GM12878 (cell line): ENCODE measurements around the gene MALRD1. TPM values are rescaled to one million over a fixed set of nuclear protein-coding genes. Genes with fewer than 3 reads are reported as not detected.

Experiments used
- ATAC-seq: fragments of 200-7000 bp; cut with Tn5 transposase; 3 replicates; pipeline ENCODE4 v1.9.1; 2020; ENCODE audit warnings: mild to moderate bottlenecking, moderate library complexity
- Bru-seq: library from RNA; stranded (reverse); fragments of 400-500 nt; gene quantifications from one replicate; lab custom pipeline; 2021; lab: Mats Ljungman, UMichigan
- BruChase-seq, 2 experiments: library from RNA; stranded (reverse); fragments of 400-500 nt; gene quantifications; one replicate each; lab custom pipeline; 2021; lab: Mats Ljungman, UMichigan
- BruUV-seq: library from RNA; stranded (reverse); fragments of 400-500 nt; replicated peaks from 2 replicates; lab custom pipeline; 2021; lab: Mats Ljungman, UMichigan
- CTCF ChIA-PET: fragments of 300-600 bp; sonication (Branson Sonifier 250); formaldehyde crosslinking; extraction: SDS; loops from one replicate; lab custom pipeline; 2021; ENCODE audit warnings: inconsistent platforms; lab: Yijun Ruan, JAX
- POLR2A ChIA-PET: fragments of 350-600 bp; formaldehyde crosslinking; extraction: SDS; loops from one replicate; lab custom pipeline; 2021; ENCODE audit warnings: inconsistent platforms; lab: Charles Lee
- RAD21 ChIA-PET: fragments of 300-600 bp; sonication (Branson Sonifier 250); formaldehyde crosslinking; loops from one replicate; lab custom pipeline; 2023; ENCODE audit warnings: antibody characterized with exemption; ENCODE audit not compliant: unreplicated experiment; lab: Charles Lee
- SMC1A ChIA-PET: fragments of 300-600 bp; sonication (Branson Sonifier 250); formaldehyde crosslinking; loops from one replicate; lab custom pipeline; 2023; ENCODE audit not compliant: unreplicated experiment, uncharacterized antibody; lab: Charles Lee
- DNase-seq: peaks from one replicate; pipeline ENCODE4 v3.0.0-alpha.2; 2011; ENCODE audit warnings: low read depth, low spot score
- FAIRE-seq: peaks from 3 replicates; lab custom pipeline; 2011; peaks lifted over from hg19 to GRCh38; lab: Jason Lieb, UNC
- H2AFZ ChIP-seq: 2 replicates; pipeline ENCODE4 v1.6.0; 2011; ENCODE audit warnings: low read depth, low read length, control low read depth; ENCODE audit not compliant: control insufficient read depth
- H3K27ac ChIP-seq: 2 replicates; pipeline ENCODE4 v1.5.1; 2011; ENCODE audit warnings: control low read depth; ENCODE audit not compliant: control insufficient read depth, insufficient read depth
- H3K27me3 ChIP-seq, 2 experiments: replicated peaks in 1 of 2; 2 replicates each; pipeline versions ENCODE4 v1.6.0 to v1.6.1; 2011; ENCODE audit warnings: low read length in 1 of 2; ENCODE audit not compliant: control insufficient read depth in 2 of 2, insufficient read depth in 2 of 2
- H3K36me3 ChIP-seq, 2 experiments: 2 replicates each; pipeline ENCODE4 v1.5.1; 2011; ENCODE audit warnings: low read length in 1 of 2; ENCODE audit not compliant: control insufficient read depth in 2 of 2, insufficient read depth in 2 of 2
- H3K4me1 ChIP-seq: 2 replicates; pipeline ENCODE4 v1.6.1; 2011; ENCODE audit warnings: mild to moderate bottlenecking, low read length, moderate library complexity, mixed read lengths; ENCODE audit not compliant: control insufficient read depth, insufficient read depth
- H3K4me2 ChIP-seq: 2 replicates; pipeline ENCODE4 v1.6.0; 2011; ENCODE audit warnings: control low read depth; ENCODE audit not compliant: control insufficient read depth, insufficient read depth
- H3K4me3 ChIP-seq: fragments of 200-600 bp; sonication (generic); 2 replicates; pipeline ENCODE4 v1.5.1; 2016
- H3K79me2 ChIP-seq: 2 replicates; pipeline ENCODE4 v1.6.0; 2011; ENCODE audit warnings: low read length; ENCODE audit not compliant: control insufficient read depth, insufficient read depth
- H3K9ac ChIP-seq: 2 replicates; pipeline ENCODE4 v1.8.0; 2011; ENCODE audit warnings: low read length, control low read depth, mixed read lengths; ENCODE audit not compliant: control insufficient read depth, insufficient read depth
- H3K9me3 ChIP-seq: replicated peaks from 3 replicates; pipeline ENCODE4 v1.5.1; 2011; ENCODE audit warnings: mild to moderate bottlenecking, low read length; ENCODE audit not compliant: control insufficient read depth, insufficient read depth
- H4K20me1 ChIP-seq: 2 replicates; pipeline ENCODE4 v1.6.0; 2011; ENCODE audit not compliant: control insufficient read depth, insufficient read depth
- EGR1 ChIP-seq, 2 experiments: IDR thresholded peaks; 1 replicate in 1 of 2; 2 replicates in 1 of 2; pipeline ENCODE4 v1.6.1; 2011 to 2012; ENCODE audit warnings: low read depth in 2 of 2, low read length in 2 of 2, borderline replicate concordance in 1 of 2, mild to moderate bottlenecking in 1 of 2, moderate library complexity in 1 of 2
- GATAD2B ChIP-seq: fragments of 450-650 bp; conservative IDR thresholded peaks from 2 replicates; pipeline ENCODE4 v1.6.1; 2017; ENCODE audit warnings: low read depth, mild to moderate bottlenecking, moderate library complexity
- JUND ChIP-seq: IDR thresholded peaks from 2 replicates; pipeline ENCODE4 v1.6.1; 2012; ENCODE audit warnings: low read depth, mild to moderate bottlenecking, low read length, improper control_type of control experiment, moderate library complexity
- NBN ChIP-seq: fragments of 450-650 bp; IDR thresholded peaks from 2 replicates; pipeline ENCODE4 v1.6.1; 2016
- PML ChIP-seq: IDR thresholded peaks from 2 replicates; pipeline ENCODE4 v1.6.1; 2012; ENCODE audit warnings: low read length, inconsistent platforms
- RB1 ChIP-seq: fragments of 450-650 bp; formaldehyde crosslinking; IDR thresholded peaks from 2 replicates; pipeline ENCODE4 v1.6.1; 2017; ENCODE audit warnings: mild to moderate bottlenecking, borderline replicate concordance
- SMAD1 ChIP-seq: fragments of 450-650 bp; IDR thresholded peaks from 2 replicates; pipeline ENCODE4 v1.6.1; 2018; ENCODE audit warnings: mild to moderate bottlenecking, low read depth; ENCODE audit not compliant: partially characterized antibody
- SMAD5 ChIP-seq: IDR thresholded peaks from 2 replicates; pipeline ENCODE4 v1.6.1; 2016; ENCODE audit warnings: antibody characterized with exemption, low read depth
- SRF ChIP-seq, 2 experiments: IDR thresholded peaks; 2 replicates each; pipeline ENCODE4 v1.6.1; 2011; ENCODE audit warnings: low read depth in 2 of 2, low read length in 2 of 2, mild to moderate bottlenecking in 1 of 2, moderate library complexity in 1 of 2
- STAT3 ChIP-seq: IDR thresholded peaks from 2 replicates; pipeline ENCODE4 v1.6.1; 2011; ENCODE audit warnings: low read depth, low read length, improper control_type of control experiment
- WRNIP1 ChIP-seq: IDR thresholded peaks from 2 replicates; pipeline ENCODE4 v1.6.1; 2011; ENCODE audit warnings: low read depth, low read length, improper control_type of control experiment, borderline replicate concordance
- ZNF217 ChIP-seq: fragments of 450-650 bp; IDR thresholded peaks from 2 replicates; pipeline ENCODE4 v1.6.1; 2017; ENCODE audit warnings: antibody characterized with exemption, mild to moderate bottlenecking
- ZNF274 ChIP-seq: IDR thresholded peaks from one replicate; pipeline ENCODE4 v1.8.0; 2011; ENCODE audit not compliant: insufficient read length, insufficient read depth
- ZNF622 ChIP-seq: fragments of 450-650 bp; IDR thresholded peaks from 2 replicates; pipeline ENCODE4 v1.6.1; 2017; ENCODE audit warnings: mild to moderate bottlenecking, inconsistent platforms
- WGBS: methylation state at CpG from one replicate; pipeline ENCODE4 v1.1.6; 2016; ENCODE audit warnings: low lambda C conversion rate; ENCODE audit not compliant: insufficient replicate concordance, insufficient coverage; ENCODE audit errors: missing lambda C conversion rate; 5-methylcytosine and 5-hydroxymethylcytosine counted together
- in situ Hi-C: fragments of 300-500 bp; cut with MboI; formaldehyde crosslinking; loops from 9 replicates; pipeline ENCODE4 v1.14.3; 2018; ENCODE audit warnings: mixed read lengths
- intact Hi-C: fragments of 100-400 bp; cut with micrococcal nuclease; formaldehyde crosslinking; loops from one replicate; pipeline ENCODE4 v1.14.2; 2022; ENCODE audit not compliant: unreplicated experiment
- long read RNA-seq, 2 experiments: library from polyadenylated mRNA; unstranded; transcript quantifications; one replicate each; pipeline ENCODE4 v2.0.0, GENCODE V29; 2019 to 2020
- polyA minus RNA-seq, 3 experiments: library from RNA; depleted of rRNA, polyadenylated mRNA; stranded (reverse); fragments of >200 nt; gene quantifications; 2 replicates each; pipeline ENCODE4 v1.2.3, GENCODE V29; 2011
- polyA plus RNA-seq, 11 experiments: library from polyadenylated mRNA; depleted of rRNA in 4 of 11; unstranded in 6 of 11; stranded (reverse) in 5 of 11; fragments of >200 nt; fragmentation: Nextera tagmentation in 4 of 11; fragmentation: Illumina TruSeq in 1 of 11; extraction: Ambion mirVana in 4 of 11; extraction: Trizol in 1 of 11; gene quantifications; 1 replicate in 1 of 11; 2 replicates in 10 of 11; pipeline versions ENCODE4 v1.2.1 to v1.2.3, GENCODE V29; 2011 to 2016; ENCODE audit warnings: inconsistent platforms in 2 of 11, missing spikeins in 2 of 11, low read depth in 1 of 11
- total RNA-seq, 4 experiments: library from RNA; depleted of rRNA in 3 of 4; stranded (reverse); fragments of >200 nt in 3 of 4; fragmentation: Illumina TruSeq in 1 of 4; extraction: Trizol in 1 of 4; gene quantifications; 2 replicates each; pipeline versions ENCODE4 v1.2.1 to v1.2.3, GENCODE V29; 2013 to 2021
- TF ChIP-seq, protein P1 (sequence below): fragments of 450-650 bp; IDR thresholded peaks from 2 replicates; pipeline ENCODE4 v1.6.1; 2017; ENCODE audit warnings: mild to moderate bottlenecking, low read depth, inconsistent platforms; ENCODE audit not compliant: poor library complexity, severe bottlenecking
- TF ChIP-seq, protein P2 (sequence below): fragments of 450-650 bp; IDR thresholded peaks from 2 replicates; pipeline ENCODE4 v1.6.1; 2017; ENCODE audit warnings: mild to moderate bottlenecking

MALRD1 gene
- 4.1 and 5.8 TPM in 2 replicates for total RNA-seq (2013; cell fraction: nucleolus; rRNA removed)
- total RNA-seq (2014; rRNA removed), result 0.16 and 0.28 TPM in 2 replicates
- 0.14 and 0.27 TPM in 2 replicates for total RNA-seq (2014; rRNA removed; fragmentation: Illumina TruSeq; extraction: Trizol)
- total RNA-seq (2021), result 0.13 TPM in 2 replicates
- polyA plus RNA-seq (2011; ENCODE audit: low read depth), result not detected
- polyA plus RNA-seq (2011; rRNA removed), result 6.6 and 7.9 TPM in 2 replicates
- 4.6 and 4.8 TPM in 2 replicates for polyA plus RNA-seq (2011; cell fraction: cytosol; rRNA removed)
- 7.3 and 7.9 TPM in 2 replicates for polyA plus RNA-seq (2011; cell fraction: nucleus; rRNA removed)
- not detected in 2 replicates for polyA plus RNA-seq (2012)
- 0.18 and 0.22 TPM in 2 replicates for polyA plus RNA-seq (2014; fragmentation: Illumina TruSeq; extraction: Trizol)
- under 1 TPM in 1 of 2 experiments, not detected in 1; 0.26 TPM for polyA plus RNA-seq (2014; fragmentation: Nextera tagmentation; extraction: Ambion mirVana)
- 0.16 and 0.26 TPM in 2 replicates for polyA plus RNA-seq (2014; rRNA removed)
- polyA plus RNA-seq (2016; fragmentation: Nextera tagmentation; extraction: Ambion mirVana), result under 1 TPM in 1 of 2 experiments, not detected in 1; 0.12 TPM
- 49.7 TPM in 2 replicates for polyA minus RNA-seq (2011; rRNA and poly(A)+ RNA removed)
- polyA minus RNA-seq (2011; cell fraction: cytosol; rRNA and poly(A)+ RNA removed), result 4.4 and 4.6 TPM in 2 replicates
- polyA minus RNA-seq (2011; cell fraction: nucleus; rRNA and poly(A)+ RNA removed), result 60.0 and 79.7 TPM in 2 replicates
- Bru-seq, nascent RNA, result percentile 20 among the genes with signal in this experiment
- BruChase-seq, experiment 1, labeled RNA remaining after a 6-hour chase, result percentile 14 among the genes with signal in this experiment
- percentile 14 among the genes with signal in this experiment for BruChase-seq, experiment 2, labeled RNA remaining after a 2-hour chase
- long read RNA-seq, experiment 1, partial matches to known transcripts, result 3 of 6 reads
- long read RNA-seq, experiment 1, other reads (novel, unspliced or antisense), result 3 of 6 reads
- long read RNA-seq, experiment 2, partial matches to known transcripts, result 17 of 50 reads
- long read RNA-seq, experiment 2, other reads (novel, unspliced or antisense), result 32 of 50 reads

DNA sequence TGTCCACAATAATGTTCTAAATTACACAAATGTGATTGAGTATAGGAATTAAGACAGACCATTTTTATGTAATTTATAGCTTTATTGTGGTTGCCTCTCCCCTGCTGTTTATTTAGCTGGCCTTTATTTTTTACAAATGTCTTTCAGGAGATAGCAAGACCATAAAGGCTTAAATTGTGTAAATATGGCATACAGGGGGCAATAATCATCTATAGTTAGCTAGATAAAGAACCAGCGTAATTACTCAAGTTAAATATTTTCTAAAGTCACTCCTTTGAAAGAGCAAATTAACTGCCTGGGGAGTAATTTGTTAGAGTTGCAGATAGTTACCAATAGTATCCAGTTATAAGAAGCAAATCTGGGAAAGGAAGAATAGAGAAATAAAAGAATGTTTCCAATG lies at the start of gene MALRD1:
TSS of gene MALRD1 (plus strand) at position 313 of the 400 bp plus-strand sequence. CDS start 138 bp downstream, outside the sequence.
- ATAC-seq, result no peak
- no peak within 1 kb of the TSS for H3K4me3 ChIP-seq
- WGBS, result 80% methylated on average over 1 of the region's 1 CpG
- no peaks in the 10 kb centered on the region for H3K9me3 ChIP-seq
- in situ Hi-C loops, result no loop called here
- SMC1A ChIA-PET, result no interaction called here
- no peak within 1 kb of the TSS for H3K9ac ChIP-seq
- TF ChIP-seq SMAD1, result no peak
- no peak for TF ChIP-seq RB1
- no peak for TF ChIP-seq SMAD5
- no peak for TF ChIP-seq JUND
- TF ChIP-seq STAT3, result no peak
- TF ChIP-seq, protein P1, sequence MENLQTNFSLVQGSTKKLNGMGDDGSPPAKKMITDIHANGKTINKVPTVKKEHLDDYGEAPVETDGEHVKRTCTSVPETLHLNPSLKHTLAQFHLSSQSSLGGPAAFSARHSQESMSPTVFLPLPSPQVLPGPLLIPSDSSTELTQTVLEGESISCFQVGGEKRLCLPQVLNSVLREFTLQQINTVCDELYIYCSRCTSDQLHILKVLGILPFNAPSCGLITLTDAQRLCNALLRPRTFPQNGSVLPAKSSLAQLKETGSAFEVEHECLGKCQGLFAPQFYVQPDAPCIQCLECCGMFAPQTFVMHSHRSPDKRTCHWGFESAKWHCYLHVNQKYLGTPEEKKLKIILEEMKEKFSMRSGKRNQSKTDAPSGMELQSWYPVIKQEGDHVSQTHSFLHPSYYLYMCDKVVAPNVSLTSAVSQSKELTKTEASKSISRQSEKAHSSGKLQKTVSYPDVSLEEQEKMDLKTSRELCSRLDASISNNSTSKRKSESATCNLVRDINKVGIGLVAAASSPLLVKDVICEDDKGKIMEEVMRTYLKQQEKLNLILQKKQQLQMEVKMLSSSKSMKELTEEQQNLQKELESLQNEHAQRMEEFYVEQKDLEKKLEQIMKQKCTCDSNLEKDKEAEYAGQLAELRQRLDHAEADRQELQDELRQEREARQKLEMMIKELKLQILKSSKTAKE, result no peak
- TF ChIP-seq, protein P2, sequence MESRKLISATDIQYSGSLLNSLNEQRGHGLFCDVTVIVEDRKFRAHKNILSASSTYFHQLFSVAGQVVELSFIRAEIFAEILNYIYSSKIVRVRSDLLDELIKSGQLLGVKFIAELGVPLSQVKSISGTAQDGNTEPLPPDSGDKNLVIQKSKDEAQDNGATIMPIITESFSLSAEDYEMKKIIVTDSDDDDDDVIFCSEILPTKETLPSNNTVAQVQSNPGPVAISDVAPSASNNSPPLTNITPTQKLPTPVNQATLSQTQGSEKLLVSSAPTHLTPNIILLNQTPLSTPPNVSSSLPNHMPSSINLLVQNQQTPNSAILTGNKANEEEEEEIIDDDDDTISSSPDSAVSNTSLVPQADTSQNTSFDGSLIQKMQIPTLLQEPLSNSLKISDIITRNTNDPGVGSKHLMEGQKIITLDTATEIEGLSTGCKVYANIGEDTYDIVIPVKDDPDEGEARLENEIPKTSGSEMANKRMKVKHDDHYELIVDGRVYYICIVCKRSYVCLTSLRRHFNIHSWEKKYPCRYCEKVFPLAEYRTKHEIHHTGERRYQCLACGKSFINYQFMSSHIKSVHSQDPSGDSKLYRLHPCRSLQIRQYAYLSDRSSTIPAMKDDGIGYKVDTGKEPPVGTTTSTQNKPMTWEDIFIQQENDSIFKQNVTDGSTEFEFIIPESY, result no peak
- no peak for TF ChIP-seq ZNF622
- no peak for TF ChIP-seq SRF (IDR thresholded peaks at IDR 0.05; ENCODE audit: low read depth in 2 of 2, low read length in 2 of 2)
- TF ChIP-seq WRNIP1, result no peak
- no peak for TF ChIP-seq ZNF217
- no peak for TF ChIP-seq GATAD2B
- TF ChIP-seq NBN, result no peak
- no peak for TF ChIP-seq EGR1 (IDR thresholded peaks at IDR 0.05; ENCODE audit: borderline replicate concordance in 1 of 2, low read depth in 2 of 2, low read length in 2 of 2)
- TF ChIP-seq ZNF274, result no peak
- no peak for TF ChIP-seq PML
- TF ChIP-seq, all 136 proteins: peak for 0
- Histone ChIP-seq H4K20me1 (no peaks in the 10 kb centered on the region), H3K27ac (no peak within 1 kb of the TSS), H3K36me3 (no peaks in the 10 kb centered on the region), H3K4me2 (no peak within 1 kb of the TSS), H3K4me1 (no peaks in the 10 kb centered on the region), H2AFZ (no peak within 1 kb of the TSS), H3K79me2 (no peaks in the 10 kb centered on the region), H3K27me3 (no peaks in the 10 kb centered on the region)
- BruUV-seq, result no TSS peak
- RAD21 ChIA-PET, result interaction anchor here (1.4 kb wide), 1 partner anchor 9 kb away, joined by 3 read pairs; no protein-coding TSS in a partner anchor
- CTCF ChIA-PET, result no interaction called here
- FAIRE-seq (no peak), DNase-seq (no peak)
- intact Hi-C loops, result no loop called here
- POLR2A ChIA-PET, result no interaction called here
